Left ventricle myocardium inferior (tissue), 1 donor: ENCODE measurements around the gene PTPRQ. TPM values are rescaled to one million over a fixed set of nuclear protein-coding genes. Genes with fewer than 3 reads are reported as not detected.
A peak's percentile ranks its signal among the peaks of the same experiment; 100 is the strongest.

Experiments used
- DNase-seq: peaks from one replicate; pipeline ENCODE4 v3.0.0-alpha.2; 2020
- H3K27ac ChIP-seq: fragments of 200-600 bp; replicated peaks from 2 replicates; pipeline ENCODE4 v1.8.0; 2021
- H3K27me3 ChIP-seq: fragments of 200-600 bp; 2 replicates; pipeline ENCODE4 v1.8.0; 2021; ENCODE audit warnings: low read depth
- H3K36me3 ChIP-seq: fragments of 200-600 bp; 2 replicates; pipeline ENCODE4 v1.8.0; 2021
- H3K4me1 ChIP-seq: fragments of 200-600 bp; 2 replicates; pipeline ENCODE4 v1.8.0; 2021
- H3K4me3 ChIP-seq: fragments of 200-600 bp; 2 replicates; pipeline ENCODE4 v1.8.0; 2021; ENCODE audit warnings: mild to moderate bottlenecking, moderate library complexity
- H3K9me3 ChIP-seq: fragments of 200-600 bp; replicated peaks from 2 replicates; pipeline ENCODE4 v1.8.0; 2021
- intact Hi-C: fragments of 100-400 bp; cut with micrococcal nuclease; formaldehyde crosslinking; loops from one replicate; pipeline ENCODE4 v1.11.0; 2022
- total RNA-seq: library from RNA; stranded (reverse); fragmentation: NEBNext Ultra II Directional; extraction: Animal tissue kit (Norgen Biotek cat#: 25700); gene quantifications from one replicate; pipeline ENCODE4 v1.2.1, GENCODE V29; 2021
- TF ChIP-seq, protein P1 (sequence below): fragments of 200-600 bp; IDR thresholded peaks from 2 replicates; pipeline ENCODE4 v1.8.0; 2021; ENCODE audit warnings: antibody characterized with exemption, mild to moderate bottlenecking, borderline replicate concordance
- donor health status: DM: no; HTN: yes; CAD: no; lungs with severe emphysema.

The PTPRQ gene
- total RNA-seq, 1 donor from 2014 or later = 0.27 TPM

DNA sequence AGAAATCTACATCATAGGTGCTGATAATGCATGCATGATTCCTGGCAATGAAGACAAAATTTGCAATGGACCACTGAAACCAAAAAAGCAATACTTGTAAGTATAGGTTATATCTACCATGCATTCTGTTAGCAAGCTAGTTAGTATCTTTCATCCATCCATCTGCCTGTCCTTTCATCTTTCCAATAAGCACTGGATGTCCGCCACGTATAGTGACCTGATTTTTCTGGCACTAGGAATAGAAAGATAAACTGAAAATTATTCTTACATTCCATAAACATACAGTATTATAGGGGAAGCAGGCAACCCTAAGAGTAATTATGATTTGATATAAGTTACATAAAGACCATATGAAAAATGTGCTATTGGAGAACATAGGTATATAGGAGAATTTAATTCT, 176.2 kb downstream of the PTPRQ start:
- intact Hi-C loops = no loop called here
- H3K4me3 ChIP-seq = no peak overlapping the region
- no peaks in the 10 kb centered on the region for H3K9me3 ChIP-seq
- H3K36me3 ChIP-seq = no peaks in the 10 kb centered on the region
- H3K27me3 ChIP-seq = no peaks in the 10 kb centered on the region
- TF ChIP-seq, protein P1, sequence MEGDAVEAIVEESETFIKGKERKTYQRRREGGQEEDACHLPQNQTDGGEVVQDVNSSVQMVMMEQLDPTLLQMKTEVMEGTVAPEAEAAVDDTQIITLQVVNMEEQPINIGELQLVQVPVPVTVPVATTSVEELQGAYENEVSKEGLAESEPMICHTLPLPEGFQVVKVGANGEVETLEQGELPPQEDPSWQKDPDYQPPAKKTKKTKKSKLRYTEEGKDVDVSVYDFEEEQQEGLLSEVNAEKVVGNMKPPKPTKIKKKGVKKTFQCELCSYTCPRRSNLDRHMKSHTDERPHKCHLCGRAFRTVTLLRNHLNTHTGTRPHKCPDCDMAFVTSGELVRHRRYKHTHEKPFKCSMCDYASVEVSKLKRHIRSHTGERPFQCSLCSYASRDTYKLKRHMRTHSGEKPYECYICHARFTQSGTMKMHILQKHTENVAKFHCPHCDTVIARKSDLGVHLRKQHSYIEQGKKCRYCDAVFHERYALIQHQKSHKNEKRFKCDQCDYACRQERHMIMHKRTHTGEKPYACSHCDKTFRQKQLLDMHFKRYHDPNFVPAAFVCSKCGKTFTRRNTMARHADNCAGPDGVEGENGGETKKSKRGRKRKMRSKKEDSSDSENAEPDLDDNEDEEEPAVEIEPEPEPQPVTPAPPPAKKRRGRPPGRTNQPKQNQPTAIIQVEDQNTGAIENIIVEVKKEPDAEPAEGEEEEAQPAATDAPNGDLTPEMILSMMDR = no peak
- no peak for DNase-seq
- H3K4me1 ChIP-seq = no peaks in the 10 kb centered on the region
- H3K27ac ChIP-seq = no peak overlapping the region

DNA sequence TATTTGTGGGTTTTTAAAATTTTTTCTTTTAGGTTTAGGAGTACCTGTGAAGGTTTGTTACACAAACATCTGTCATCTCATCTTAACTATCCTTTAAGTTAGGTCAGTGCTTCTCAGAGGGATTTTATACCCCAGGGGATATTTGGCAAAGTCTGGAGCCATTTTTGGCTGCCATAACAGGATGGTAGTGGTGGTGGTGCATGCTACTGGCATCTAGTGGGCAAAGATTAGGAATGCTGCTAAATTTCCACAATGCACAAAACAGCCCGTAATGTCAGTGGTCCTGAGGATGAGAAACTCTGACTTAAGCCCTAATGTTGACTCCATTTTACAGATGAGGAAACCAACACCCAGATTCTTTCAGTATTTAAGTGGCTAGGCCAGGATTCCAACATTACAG, 178.2 kb downstream of the PTPRQ start:
- intact Hi-C loops = no loop called here
- no peak overlapping the region for H3K27ac ChIP-seq
- H3K4me3 ChIP-seq = no peak overlapping the region
- no peak for DNase-seq
- H3K4me1 ChIP-seq = peaks cover 9% of the 10 kb centered on the region
- TF ChIP-seq, protein P1 = no peak
- no peaks in the 10 kb centered on the region for H3K9me3 ChIP-seq
- H3K36me3 ChIP-seq = no peaks in the 10 kb centered on the region
- no peaks in the 10 kb centered on the region for H3K27me3 ChIP-seq

DNA sequence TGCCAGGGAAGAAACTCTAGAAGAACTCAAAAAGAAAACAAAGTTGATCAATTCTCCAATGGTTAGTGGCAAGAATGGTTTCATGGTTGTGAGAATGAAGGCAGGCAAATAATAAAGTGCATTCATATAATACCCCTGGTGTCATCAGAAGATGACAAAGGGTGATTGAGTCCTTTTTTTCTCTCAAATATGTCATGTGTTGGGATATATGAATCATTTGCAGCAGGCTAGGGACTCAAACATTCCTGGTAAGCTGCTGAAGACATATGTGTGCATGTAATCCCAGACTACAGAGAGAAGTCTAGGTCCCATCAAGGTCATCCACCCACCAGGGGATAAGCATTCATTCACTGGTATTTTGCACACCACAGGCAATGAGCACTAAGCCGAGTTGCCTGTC, 181.0 kb downstream of the PTPRQ start:
- DNase-seq = no peak
- no peak overlapping the region for H3K4me3 ChIP-seq
- intact Hi-C loops = no loop called here
- no peaks in the 10 kb centered on the region for H3K27me3 ChIP-seq
- H3K9me3 ChIP-seq = no peaks in the 10 kb centered on the region
- H3K36me3 ChIP-seq = no peaks in the 10 kb centered on the region
- TF ChIP-seq, protein P1 = no peak
- no peak overlapping the region for H3K27ac ChIP-seq
- peaks cover 20% of the 10 kb centered on the region for H3K4me1 ChIP-seq

GRCh38 chr12:80625901-80626300, 181.9 kb downstream of the PTPRQ start:
- Histone ChIP-seq H3K27me3 (no peaks in the 10 kb centered on the region), H3K4me1 (peaks cover 20% of the 10 kb centered on the region), H3K36me3 (no peaks in the 10 kb centered on the region), H3K9me3 (no peaks in the 10 kb centered on the region), H3K27ac (no peak overlapping the region), H3K4me3 (no peak overlapping the region)
- TF ChIP-seq, protein P1 = no peak
- intact Hi-C loops = no loop called here
- no peak for DNase-seq

- intact Hi-C loops = no loop called here
- Histone ChIP-seq H3K9me3 (no peaks in the 10 kb centered on the region), H3K27me3 (no peaks in the 10 kb centered on the region), H3K4me3 (no peak overlapping the region), H3K27ac (peak overlapping the region; percentile 41), H3K36me3 (no peaks in the 10 kb centered on the region), H3K4me1 (peaks cover 20% of the 10 kb centered on the region)
- TF ChIP-seq, protein P1 = no peak
- DNase-seq = no peak
These were observed 183.7 kb downstream of the PTPRQ start for GRCh38 chr12:80627782-80628181.

- Histone ChIP-seq H3K27me3 (no peaks in the 10 kb centered on the region), H3K4me1 (peaks cover 5% of the 10 kb centered on the region), H3K27ac (no peak overlapping the region), H3K9me3 (no peaks in the 10 kb centered on the region), H3K4me3 (no peak overlapping the region), H3K36me3 (no peaks in the 10 kb centered on the region)
- DNase-seq = no peak
- TF ChIP-seq, protein P1 = no peak
- intact Hi-C loops = no loop called here
These were observed 188.8 kb downstream of the PTPRQ start for GRCh38 chr12:80632835-80633234.
